ENCODE measurements around the gene ZMAT5. TPM values are rescaled to one million over a fixed set of nuclear protein-coding genes. Genes with fewer than 3 reads are reported as not detected.

ZMAT5 gene
- total and polyA plus RNA-seq, 9 of the 15 experiments (the other 6 are each of a cell fraction or from before 2014, with no cell fraction given): 2.0 to 25.2 (median 11.9) TPM

DNA sequence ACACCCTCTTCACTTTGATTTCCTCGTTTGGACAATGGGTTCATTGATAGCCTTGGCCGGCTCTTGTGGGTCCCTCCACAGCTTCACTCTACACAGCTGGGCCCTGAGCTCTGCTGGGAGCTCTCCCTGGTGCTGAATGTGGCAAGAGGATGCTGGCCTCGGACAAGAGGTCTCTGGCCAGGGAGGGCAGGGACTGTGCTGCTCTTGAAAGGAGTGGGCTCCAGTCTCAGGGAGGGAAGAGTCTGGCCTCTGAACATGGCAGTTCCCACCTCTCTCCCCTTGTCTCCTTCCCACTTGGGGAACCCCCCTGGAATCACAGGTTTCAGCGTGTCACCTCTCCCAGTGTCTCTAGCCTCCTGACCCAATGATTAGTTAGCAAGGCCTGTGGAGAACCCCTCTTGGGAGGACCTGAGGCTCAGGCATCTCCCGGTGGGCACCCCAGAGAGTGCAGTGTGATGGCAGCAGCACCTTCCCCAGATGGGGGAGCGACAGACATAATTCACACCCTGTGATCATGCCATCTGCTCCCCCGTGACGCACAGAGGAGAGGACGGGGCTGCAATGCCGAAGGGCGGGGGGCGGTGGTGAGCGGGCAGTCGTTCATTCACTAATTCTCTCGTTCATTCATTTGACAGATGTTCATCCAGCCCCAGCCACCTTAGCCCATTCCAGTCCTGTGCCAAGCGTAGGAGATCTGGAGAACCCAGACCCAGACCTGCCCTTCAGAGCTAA lies 49.8 kb downstream of the ZMAT5 start (continued):
- TF ChIP-seq, protein P1, sequence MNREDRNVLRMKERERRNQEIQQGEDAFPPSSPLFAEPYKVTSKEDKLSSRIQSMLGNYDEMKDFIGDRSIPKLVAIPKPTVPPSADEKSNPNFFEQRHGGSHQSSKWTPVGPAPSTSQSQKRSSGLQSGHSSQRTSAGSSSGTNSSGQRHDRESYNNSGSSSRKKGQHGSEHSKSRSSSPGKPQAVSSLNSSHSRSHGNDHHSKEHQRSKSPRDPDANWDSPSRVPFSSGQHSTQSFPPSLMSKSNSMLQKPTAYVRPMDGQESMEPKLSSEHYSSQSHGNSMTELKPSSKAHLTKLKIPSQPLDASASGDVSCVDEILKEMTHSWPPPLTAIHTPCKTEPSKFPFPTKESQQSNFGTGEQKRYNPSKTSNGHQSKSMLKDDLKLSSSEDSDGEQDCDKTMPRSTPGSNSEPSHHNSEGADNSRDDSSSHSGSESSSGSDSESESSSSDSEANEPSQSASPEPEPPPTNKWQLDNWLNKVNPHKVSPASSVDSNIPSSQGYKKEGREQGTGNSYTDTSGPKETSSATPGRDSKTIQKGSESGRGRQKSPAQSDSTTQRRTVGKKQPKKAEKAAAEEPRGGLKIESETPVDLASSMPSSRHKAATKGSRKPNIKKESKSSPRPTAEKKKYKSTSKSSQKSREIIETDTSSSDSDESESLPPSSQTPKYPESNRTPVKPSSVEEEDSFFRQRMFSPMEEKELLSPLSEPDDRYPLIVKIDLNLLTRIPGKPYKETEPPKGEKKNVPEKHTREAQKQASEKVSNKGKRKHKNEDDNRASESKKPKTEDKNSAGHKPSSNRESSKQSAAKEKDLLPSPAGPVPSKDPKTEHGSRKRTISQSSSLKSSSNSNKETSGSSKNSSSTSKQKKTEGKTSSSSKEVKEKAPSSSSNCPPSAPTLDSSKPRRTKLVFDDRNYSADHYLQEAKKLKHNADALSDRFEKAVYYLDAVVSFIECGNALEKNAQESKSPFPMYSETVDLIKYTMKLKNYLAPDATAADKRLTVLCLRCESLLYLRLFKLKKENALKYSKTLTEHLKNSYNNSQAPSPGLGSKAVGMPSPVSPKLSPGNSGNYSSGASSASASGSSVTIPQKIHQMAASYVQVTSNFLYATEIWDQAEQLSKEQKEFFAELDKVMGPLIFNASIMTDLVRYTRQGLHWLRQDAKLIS (CRISPR knock-in tag; IDR thresholded peaks at IDR 0.05): peak; percentile 31; the same call in 1 of the 2 replicates
- TF ChIP-seq ZNF75A (CRISPR knock-in tag; IDR thresholded peaks at IDR 0.05) (no peak), HDAC1 (IDR thresholded peaks at IDR 0.05) (0 out of 4 replicates have a peak, but pooled peaks of 1 of the 2 experiments have one; percentile 19), RCOR1 (IDR thresholded peaks at IDR 0.05; ENCODE audit: borderline replicate concordance in 1 of 2, low read depth in 2 of 2, low read length in 2 of 2) (peak in 1 of 2 experiments; percentile 45; a peak in 2 of 4 replicates), NR3C1 (CRISPR knock-in tag; IDR thresholded peaks at IDR 0.05) (peak; percentile 73; the same call in 1 of the 2 replicates), MEIS2 (IDR thresholded peaks at IDR 0.05; ENCODE audit: partially characterized antibody) (no peak), PRMT5 (CRISPR knock-in tag; IDR thresholded peaks at IDR 0.05) (peak; percentile 88; the same call in 1 of the 2 replicates), ZNF766 (CRISPR knock-in tag; conservative IDR thresholded peaks at IDR 0.05) (peak; percentile 75; the same call in 1 of the 2 replicates)
- TF ChIP-seq, protein P2, sequence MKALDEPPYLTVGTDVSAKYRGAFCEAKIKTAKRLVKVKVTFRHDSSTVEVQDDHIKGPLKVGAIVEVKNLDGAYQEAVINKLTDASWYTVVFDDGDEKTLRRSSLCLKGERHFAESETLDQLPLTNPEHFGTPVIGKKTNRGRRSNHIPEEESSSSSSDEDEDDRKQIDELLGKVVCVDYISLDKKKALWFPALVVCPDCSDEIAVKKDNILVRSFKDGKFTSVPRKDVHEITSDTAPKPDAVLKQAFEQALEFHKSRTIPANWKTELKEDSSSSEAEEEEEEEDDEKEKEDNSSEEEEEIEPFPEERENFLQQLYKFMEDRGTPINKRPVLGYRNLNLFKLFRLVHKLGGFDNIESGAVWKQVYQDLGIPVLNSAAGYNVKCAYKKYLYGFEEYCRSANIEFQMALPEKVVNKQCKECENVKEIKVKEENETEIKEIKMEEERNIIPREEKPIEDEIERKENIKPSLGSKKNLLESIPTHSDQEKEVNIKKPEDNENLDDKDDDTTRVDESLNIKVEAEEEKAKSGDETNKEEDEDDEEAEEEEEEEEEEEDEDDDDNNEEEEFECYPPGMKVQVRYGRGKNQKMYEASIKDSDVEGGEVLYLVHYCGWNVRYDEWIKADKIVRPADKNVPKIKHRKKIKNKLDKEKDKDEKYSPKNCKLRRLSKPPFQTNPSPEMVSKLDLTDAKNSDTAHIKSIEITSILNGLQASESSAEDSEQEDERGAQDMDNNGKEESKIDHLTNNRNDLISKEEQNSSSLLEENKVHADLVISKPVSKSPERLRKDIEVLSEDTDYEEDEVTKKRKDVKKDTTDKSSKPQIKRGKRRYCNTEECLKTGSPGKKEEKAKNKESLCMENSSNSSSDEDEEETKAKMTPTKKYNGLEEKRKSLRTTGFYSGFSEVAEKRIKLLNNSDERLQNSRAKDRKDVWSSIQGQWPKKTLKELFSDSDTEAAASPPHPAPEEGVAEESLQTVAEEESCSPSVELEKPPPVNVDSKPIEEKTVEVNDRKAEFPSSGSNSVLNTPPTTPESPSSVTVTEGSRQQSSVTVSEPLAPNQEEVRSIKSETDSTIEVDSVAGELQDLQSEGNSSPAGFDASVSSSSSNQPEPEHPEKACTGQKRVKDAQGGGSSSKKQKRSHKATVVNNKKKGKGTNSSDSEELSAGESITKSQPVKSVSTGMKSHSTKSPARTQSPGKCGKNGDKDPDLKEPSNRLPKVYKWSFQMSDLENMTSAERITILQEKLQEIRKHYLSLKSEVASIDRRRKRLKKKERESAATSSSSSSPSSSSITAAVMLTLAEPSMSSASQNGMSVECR (CRISPR knock-in tag; IDR thresholded peaks at IDR 0.05): peak; percentile 89
- TF ChIP-seq, protein P3, sequence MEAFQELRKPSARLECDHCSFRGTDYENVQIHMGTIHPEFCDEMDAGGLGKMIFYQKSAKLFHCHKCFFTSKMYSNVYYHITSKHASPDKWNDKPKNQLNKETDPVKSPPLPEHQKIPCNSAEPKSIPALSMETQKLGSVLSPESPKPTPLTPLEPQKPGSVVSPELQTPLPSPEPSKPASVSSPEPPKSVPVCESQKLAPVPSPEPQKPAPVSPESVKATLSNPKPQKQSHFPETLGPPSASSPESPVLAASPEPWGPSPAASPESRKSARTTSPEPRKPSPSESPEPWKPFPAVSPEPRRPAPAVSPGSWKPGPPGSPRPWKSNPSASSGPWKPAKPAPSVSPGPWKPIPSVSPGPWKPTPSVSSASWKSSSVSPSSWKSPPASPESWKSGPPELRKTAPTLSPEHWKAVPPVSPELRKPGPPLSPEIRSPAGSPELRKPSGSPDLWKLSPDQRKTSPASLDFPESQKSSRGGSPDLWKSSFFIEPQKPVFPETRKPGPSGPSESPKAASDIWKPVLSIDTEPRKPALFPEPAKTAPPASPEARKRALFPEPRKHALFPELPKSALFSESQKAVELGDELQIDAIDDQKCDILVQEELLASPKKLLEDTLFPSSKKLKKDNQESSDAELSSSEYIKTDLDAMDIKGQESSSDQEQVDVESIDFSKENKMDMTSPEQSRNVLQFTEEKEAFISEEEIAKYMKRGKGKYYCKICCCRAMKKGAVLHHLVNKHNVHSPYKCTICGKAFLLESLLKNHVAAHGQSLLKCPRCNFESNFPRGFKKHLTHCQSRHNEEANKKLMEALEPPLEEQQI (IDR thresholded peaks at IDR 0.05): peak; percentile 65; the same call in 1 of the 2 replicates
